ENCODE results near the gene DNASE1L1.

DNASE1L1 gene

GRCh38 chrX:154446430-154446829 lies 37.4 kb upstream of the DNASE1L1 start:
- no peak overlapping the region for H3K4me3 ChIP-seq (ENCODE audit: low read length in 2 of 2)
- H3K27ac ChIP-seq (replicated peaks; ENCODE audit: low read length) = no peak overlapping the region
- H3K14ac ChIP-seq (ENCODE audit: low read length) = no peak overlapping the region
- H3K27me3 ChIP-seq (ENCODE audit: control insufficient read depth in 3 of 3, insufficient read depth in 3 of 3, low read depth in 1 of 3, low read length in 3 of 3) = peaks cover 0 to 8% (median 0%) of the 10 kb centered on the region in 3 experiments
- no peak overlapping the region for H2BK120ac ChIP-seq (ENCODE audit: low read depth, low read length)
- H3K4me1 ChIP-seq (ENCODE audit: control insufficient read depth in 2 of 2, insufficient read depth in 1 of 2, low read depth in 1 of 2, low read length in 2 of 2) = peaks cover 0 to 3% of the 10 kb centered on the region in 2 donors
- no peak overlapping the region for H2BK5ac ChIP-seq (ENCODE audit: low read length)
- H2BK12ac ChIP-seq (ENCODE audit: low read length) = no peak overlapping the region
- peaks cover 4% of the 10 kb centered on the region for H3K79me1 ChIP-seq (ENCODE audit: low read depth, low read length)
- WGBS, 2 donors (ENCODE audit: extremely low coverage in 2 of 2, insufficient read length in 2 of 2, insufficient replicate concordance in 1 of 2) = no CpG with 5 or more reads among the region's 12 CpGs
- peaks cover 22 to 46% of the 10 kb centered on the region in 2 donors for H3K36me3 ChIP-seq (replicated peaks in 1 of 2; ENCODE audit: control insufficient read depth in 2 of 2, insufficient read depth in 2 of 2, low read length in 2 of 2)
- no peaks in the 10 kb centered on the region for H3K9me3 ChIP-seq (replicated peaks in 1 of 2; ENCODE audit: control insufficient read depth in 2 of 2, insufficient read depth in 1 of 2, low read depth in 1 of 2, low read length in 2 of 2)
- H3K18ac ChIP-seq (ENCODE audit: low read length) = no peak overlapping the region
- H3K9ac ChIP-seq (ENCODE audit: low read depth, low read length, poor library complexity) = no peak overlapping the region
- H3K4me2 ChIP-seq (ENCODE audit: insufficient read depth, low read length, poor library complexity, severe bottlenecking) = no peak overlapping the region
- H4K8ac ChIP-seq (ENCODE audit: low read depth, low read length) = no peak overlapping the region
- no peak overlapping the region for H2AFZ ChIP-seq (ENCODE audit: low read length)
- no peak for DNase-seq (ENCODE audit: low spot score)
- H4K91ac ChIP-seq (ENCODE audit: low read depth, low read length, poor library complexity) = no peak overlapping the region
- H3K23ac ChIP-seq (ENCODE audit: low read depth, low read length, poor library complexity) = no peak overlapping the region
- no peak overlapping the region for H2AK5ac ChIP-seq (ENCODE audit: low read depth, low read length)
- no peak overlapping the region for H2BK15ac ChIP-seq (ENCODE audit: low read length)
- H3K4ac ChIP-seq (ENCODE audit: low read length) = no peak overlapping the region

GRCh38 chrX:154445776-154446175 lies 36.7 kb upstream of the DNASE1L1 start:
- no peak overlapping the region for H2BK5ac ChIP-seq (ENCODE audit: low read length)
- WGBS, 2 donors (ENCODE audit: extremely low coverage in 2 of 2, insufficient read length in 2 of 2, insufficient replicate concordance in 1 of 2) = no CpG with 5 or more reads among the region's 16 CpGs
- H3K23ac ChIP-seq (ENCODE audit: low read depth, low read length, poor library complexity) = no peak overlapping the region
- H4K8ac ChIP-seq (ENCODE audit: low read depth, low read length) = no peak overlapping the region
- no peak overlapping the region for H3K14ac ChIP-seq (ENCODE audit: low read length)
- H2BK15ac ChIP-seq (ENCODE audit: low read length) = no peak overlapping the region
- no peak overlapping the region for H2AK5ac ChIP-seq (ENCODE audit: low read depth, low read length)
- no peak overlapping the region for H2AFZ ChIP-seq (ENCODE audit: low read length)
- peaks cover 0 to 3% of the 10 kb centered on the region in 2 donors for H3K4me1 ChIP-seq (ENCODE audit: control insufficient read depth in 2 of 2, insufficient read depth in 1 of 2, low read depth in 1 of 2, low read length in 2 of 2)
- H3K4me2 ChIP-seq (ENCODE audit: insufficient read depth, low read length, poor library complexity, severe bottlenecking) = no peak overlapping the region
- H3K27ac ChIP-seq (replicated peaks; ENCODE audit: low read length) = no peak overlapping the region
- H3K9me3 ChIP-seq (replicated peaks in 1 of 2; ENCODE audit: control insufficient read depth in 2 of 2, insufficient read depth in 1 of 2, low read depth in 1 of 2, low read length in 2 of 2) = no peaks in the 10 kb centered on the region
- H3K9ac ChIP-seq (ENCODE audit: low read depth, low read length, poor library complexity) = no peak overlapping the region
- peaks cover 4% of the 10 kb centered on the region for H3K79me1 ChIP-seq (ENCODE audit: low read depth, low read length)
- no peak overlapping the region for H3K4ac ChIP-seq (ENCODE audit: low read length)
- H3K4me3 ChIP-seq (ENCODE audit: low read length in 2 of 2) = no peak overlapping the region
- H3K36me3 ChIP-seq (replicated peaks in 1 of 2; ENCODE audit: control insufficient read depth in 2 of 2, insufficient read depth in 2 of 2, low read length in 2 of 2) = peaks cover 26 to 52% of the 10 kb centered on the region in 2 donors
- DNase-seq (ENCODE audit: low spot score) = no peak
- peaks cover 0 to 8% (median 0%) of the 10 kb centered on the region in 3 experiments for H3K27me3 ChIP-seq (ENCODE audit: control insufficient read depth in 3 of 3, insufficient read depth in 3 of 3, low read depth in 1 of 3, low read length in 3 of 3)
- H2BK120ac ChIP-seq (ENCODE audit: low read depth, low read length) = no peak overlapping the region
- no peak overlapping the region for H4K91ac ChIP-seq (ENCODE audit: low read depth, low read length, poor library complexity)
- no peak overlapping the region for H2BK12ac ChIP-seq (ENCODE audit: low read length)
- H3K18ac ChIP-seq (ENCODE audit: low read length) = no peak overlapping the region

- H2BK15ac ChIP-seq (ENCODE audit: low read length) = no peak overlapping the region
- H3K4me3 ChIP-seq (ENCODE audit: low read length in 2 of 2) = peak overlapping the region; percentile 55 to 85
- no peaks in the 10 kb centered on the region for H3K9me3 ChIP-seq (replicated peaks in 1 of 2; ENCODE audit: control insufficient read depth in 2 of 2, insufficient read depth in 1 of 2, low read depth in 1 of 2, low read length in 2 of 2)
- no peak overlapping the region for H4K91ac ChIP-seq (ENCODE audit: low read depth, low read length, poor library complexity)
- WGBS, 2 donors (ENCODE audit: extremely low coverage in 2 of 2, insufficient read length in 2 of 2, insufficient replicate concordance in 1 of 2) = no CpG with 5 or more reads among the region's 13 CpGs
- H3K4me2 ChIP-seq (ENCODE audit: insufficient read depth, low read length, poor library complexity, severe bottlenecking) = peak overlapping the region; percentile 77
- peaks cover 4% of the 10 kb centered on the region for H3K79me1 ChIP-seq (ENCODE audit: low read depth, low read length)
- no peak overlapping the region for H3K27ac ChIP-seq (replicated peaks; ENCODE audit: low read length)
- H3K9ac ChIP-seq (ENCODE audit: low read depth, low read length, poor library complexity) = peak overlapping the region; percentile 70
- no peak overlapping the region for H2BK12ac ChIP-seq (ENCODE audit: low read length)
- H2BK5ac ChIP-seq (ENCODE audit: low read length) = no peak overlapping the region
- H3K14ac ChIP-seq (ENCODE audit: low read length) = peak overlapping the region; percentile 21
- no peak overlapping the region for H3K4ac ChIP-seq (ENCODE audit: low read length)
- no peak overlapping the region for H3K23ac ChIP-seq (ENCODE audit: low read depth, low read length, poor library complexity)
- peaks cover 0 to 8% (median 0%) of the 10 kb centered on the region in 3 experiments for H3K27me3 ChIP-seq (ENCODE audit: control insufficient read depth in 3 of 3, insufficient read depth in 3 of 3, low read depth in 1 of 3, low read length in 3 of 3)
- no peak overlapping the region for H2AFZ ChIP-seq (ENCODE audit: low read length)
- peaks cover 0 to 3% of the 10 kb centered on the region in 2 donors for H3K4me1 ChIP-seq (ENCODE audit: control insufficient read depth in 2 of 2, insufficient read depth in 1 of 2, low read depth in 1 of 2, low read length in 2 of 2)
- DNase-seq (ENCODE audit: low spot score) = no peak
- no peak overlapping the region for H3K18ac ChIP-seq (ENCODE audit: low read length)
- H2AK5ac ChIP-seq (ENCODE audit: low read depth, low read length) = peak overlapping the region; percentile 26
- no peak overlapping the region for H4K8ac ChIP-seq (ENCODE audit: low read depth, low read length)
- H3K36me3 ChIP-seq (replicated peaks in 1 of 2; ENCODE audit: control insufficient read depth in 2 of 2, insufficient read depth in 2 of 2, low read length in 2 of 2) = peaks cover 22 to 54% of the 10 kb centered on the region in 2 donors
- no peak overlapping the region for H2BK120ac ChIP-seq (ENCODE audit: low read depth, low read length)
Observed at GRCh38 chrX:154444755-154445246, 35.7 kb upstream of the DNASE1L1 start.

GRCh38 chrX:154443992-154444754 lies 35.1 kb upstream of the DNASE1L1 start, which contains the start of gene FAM50A:
Gene FAM50A, plus strand, starts transcription at chrX:154444141. Its CDS starts 95 bp downstream, at chrX:154444236.
- H3K4ac ChIP-seq (ENCODE audit: low read length) = no peak within 1 kb of the TSS
- H3K9ac ChIP-seq (ENCODE audit: low read depth, low read length, poor library complexity) = peak within 1 kb of the TSS; percentile 84
- H2BK12ac ChIP-seq (ENCODE audit: low read length) = no peak within 1 kb of the TSS
- peak within 1 kb of the TSS; percentile 55 to 85 for H3K4me3 ChIP-seq (ENCODE audit: low read length in 2 of 2)
- no peak within 1 kb of the TSS for H2BK5ac ChIP-seq (ENCODE audit: low read length)
- WGBS, 2 donors (ENCODE audit: extremely low coverage in 2 of 2, insufficient read length in 2 of 2, insufficient replicate concordance in 1 of 2) = no CpG with 5 or more reads among the region's 94 CpGs
- peak within 1 kb of the TSS; percentile 20 for H3K23ac ChIP-seq (ENCODE audit: low read depth, low read length, poor library complexity)
- peak within 1 kb of the TSS; percentile 26 for H2AK5ac ChIP-seq (ENCODE audit: low read depth, low read length)
- H2BK15ac ChIP-seq (ENCODE audit: low read length) = no peak within 1 kb of the TSS
- peak within 1 kb of the TSS; percentile 83 for H3K18ac ChIP-seq (ENCODE audit: low read length)
- H3K9me3 ChIP-seq (replicated peaks in 1 of 2; ENCODE audit: control insufficient read depth in 2 of 2, insufficient read depth in 1 of 2, low read depth in 1 of 2, low read length in 2 of 2) = no peaks in the 10 kb centered on the region
- DNase-seq (ENCODE audit: low spot score) = no peak
- H2BK120ac ChIP-seq (ENCODE audit: low read depth, low read length) = no peak within 1 kb of the TSS
- H3K27ac ChIP-seq (replicated peaks; ENCODE audit: low read length) = peak within 1 kb of the TSS; percentile 31
- peak within 1 kb of the TSS; percentile 17 for H4K8ac ChIP-seq (ENCODE audit: low read depth, low read length)
- peaks cover 0 to 6% (median 0%) of the 10 kb centered on the region in 3 experiments for H3K27me3 ChIP-seq (ENCODE audit: control insufficient read depth in 3 of 3, insufficient read depth in 3 of 3, low read depth in 1 of 3, low read length in 3 of 3)
- H2AFZ ChIP-seq (ENCODE audit: low read length) = peak within 1 kb of the TSS; percentile 84
- peaks cover 7% of the 10 kb centered on the region for H3K79me1 ChIP-seq (ENCODE audit: low read depth, low read length)
- H3K36me3 ChIP-seq (replicated peaks in 1 of 2; ENCODE audit: control insufficient read depth in 2 of 2, insufficient read depth in 2 of 2, low read length in 2 of 2) = peaks cover 23 to 55% of the 10 kb centered on the region in 2 donors
- H3K14ac ChIP-seq (ENCODE audit: low read length) = peak within 1 kb of the TSS; percentile 21
- peaks cover 0 to 3% of the 10 kb centered on the region in 2 donors for H3K4me1 ChIP-seq (ENCODE audit: control insufficient read depth in 2 of 2, insufficient read depth in 1 of 2, low read depth in 1 of 2, low read length in 2 of 2)
- no peak within 1 kb of the TSS for H4K91ac ChIP-seq (ENCODE audit: low read depth, low read length, poor library complexity)
- peak within 1 kb of the TSS; percentile 77 for H3K4me2 ChIP-seq (ENCODE audit: insufficient read depth, low read length, poor library complexity, severe bottlenecking)
